Large intestine (tissue), 3 donors: ENCODE results near the gene ANKRD33. TPM values are rescaled to one million over a fixed set of nuclear protein-coding genes. Genes with fewer than 3 reads are reported as not detected.

ENCODE experiments used
- DNase-seq, 2 donors: peaks; one replicate each; pipeline versions ENCODE4 v3.0.0 to v3.0.0-alpha.2; 2013
- H3K27ac ChIP-seq: one replicate; pipeline ENCODE4 v1.5.1; 2013; ENCODE audit warnings: low read length
- H3K27me3 ChIP-seq: 2 replicates; pipeline ENCODE4 v1.6.1; 2013; ENCODE audit warnings: low read length; ENCODE audit not compliant: control insufficient read depth, insufficient read depth
- H3K36me3 ChIP-seq: 2 replicates; pipeline ENCODE4 v1.6.1; 2013; ENCODE audit warnings: low read length; ENCODE audit not compliant: control insufficient read depth, insufficient read depth
- H3K4me1 ChIP-seq: one replicate; pipeline ENCODE4 v1.6.1; 2013; ENCODE audit warnings: low read length; ENCODE audit not compliant: control insufficient read depth, insufficient read depth
- H3K4me3 ChIP-seq: one replicate; pipeline ENCODE4 v1.5.1; 2013; ENCODE audit warnings: low read length
- H3K9me3 ChIP-seq: one replicate; pipeline ENCODE4 v1.6.1; 2013; ENCODE audit warnings: mild to moderate bottlenecking, low read depth, low read length, moderate library complexity; ENCODE audit not compliant: control insufficient read depth
- WGBS: methylation state at CpG from one replicate; pipeline ENCODE4 v1.1.5; 2013; ENCODE audit warnings: low lambda C conversion rate; ENCODE audit not compliant: insufficient coverage; 5-methylcytosine and 5-hydroxymethylcytosine counted together
- polyA plus RNA-seq: library from polyadenylated mRNA; unstranded; fragments of 120-200 nt; gene quantifications from one replicate; pipeline ENCODE4 v1.2.1, GENCODE V29; 2013

The ANKRD33 gene
- polyA plus RNA-seq, 1 donor, result 0.06 TPM

- no CpG with 5 or more reads among the region's 67 CpGs for WGBS
- Histone ChIP-seq H3K9me3 (peaks cover 2% of the 10 kb centered on the region), H3K36me3 (no peaks in the 10 kb centered on the region), H3K27ac (no peak overlapping the region), H3K4me1 (peaks cover 32% of the 10 kb centered on the region), H3K4me3 (peak overlapping the region; percentile 36), H3K27me3 (peaks cover 23% of the 10 kb centered on the region)
- peak in 1 of 2 donors; percentile 68 for DNase-seq
Observed at GRCh38 chr12:51868821-51869495, 18.9 kb upstream of the ANKRD33 start.

DNA sequence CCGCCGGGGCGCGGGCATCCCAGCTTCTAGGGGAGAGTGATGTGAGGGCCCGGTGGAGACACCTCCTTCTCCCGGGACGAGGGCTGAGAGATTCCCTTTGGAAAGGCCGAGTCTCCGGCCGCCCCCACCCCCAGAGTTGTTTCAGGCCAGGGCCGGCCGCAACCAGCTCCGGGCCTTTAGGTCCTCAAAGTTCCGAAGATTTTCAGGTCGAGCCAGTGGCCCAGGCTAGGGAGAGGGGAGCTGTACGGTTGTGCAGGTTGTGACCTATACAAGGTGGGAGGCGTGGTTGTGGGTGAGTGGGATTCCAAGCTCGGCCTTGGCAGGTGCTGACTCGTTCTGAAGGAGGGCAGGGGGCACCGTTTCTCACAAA is 18.4 kb upstream of the ANKRD33 start:
- no peak for DNase-seq
- no CpG with 5 or more reads among the region's 20 CpGs for WGBS
- H3K27ac ChIP-seq, result no peak overlapping the region
- H3K4me3 ChIP-seq, result no peak overlapping the region
- peaks cover 23% of the 10 kb centered on the region for H3K27me3 ChIP-seq
- H3K36me3 ChIP-seq, result no peaks in the 10 kb centered on the region
- no peaks in the 10 kb centered on the region for H3K9me3 ChIP-seq
- peaks cover 27% of the 10 kb centered on the region for H3K4me1 ChIP-seq

- Histone ChIP-seq H3K27ac (no peak overlapping the region), H3K36me3 (no peaks in the 10 kb centered on the region), H3K27me3 (peaks cover 23% of the 10 kb centered on the region), H3K9me3 (no peaks in the 10 kb centered on the region), H3K4me3 (no peak overlapping the region), H3K4me1 (peaks cover 23% of the 10 kb centered on the region)
- 100% methylated on average over 1 of the region's 3 CpGs for WGBS
- DNase-seq, result no peak
Observed at GRCh38 chr12:51869931-51870330, 18.0 kb upstream of the ANKRD33 start.

DNA sequence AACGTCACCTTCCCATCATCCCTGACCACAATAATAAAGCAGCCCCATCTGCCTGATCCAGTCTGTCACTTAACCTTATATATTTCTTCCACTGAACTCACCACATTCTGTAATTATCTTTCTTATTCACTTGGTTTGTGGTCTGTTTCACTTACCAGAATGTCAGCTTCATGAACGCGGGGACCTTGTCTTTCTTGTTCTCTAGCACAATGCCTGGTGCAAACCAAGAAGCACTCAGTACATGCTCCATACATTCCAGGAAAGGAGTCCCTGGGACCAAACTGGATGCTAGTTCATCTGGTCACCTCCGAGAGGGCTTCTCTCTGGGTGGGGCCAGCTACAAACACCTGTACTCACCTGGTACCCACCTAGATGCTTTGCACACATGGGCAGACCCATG is 17.4 kb upstream of the ANKRD33 start:
- no peak for DNase-seq
- Histone ChIP-seq H3K27ac (no peak overlapping the region), H3K9me3 (no peaks in the 10 kb centered on the region), H3K27me3 (peaks cover 23% of the 10 kb centered on the region), H3K4me3 (no peak overlapping the region), H3K36me3 (no peaks in the 10 kb centered on the region), H3K4me1 (peaks cover 17% of the 10 kb centered on the region)
- no CpG with 5 or more reads among the region's 4 CpGs for WGBS

DNA sequence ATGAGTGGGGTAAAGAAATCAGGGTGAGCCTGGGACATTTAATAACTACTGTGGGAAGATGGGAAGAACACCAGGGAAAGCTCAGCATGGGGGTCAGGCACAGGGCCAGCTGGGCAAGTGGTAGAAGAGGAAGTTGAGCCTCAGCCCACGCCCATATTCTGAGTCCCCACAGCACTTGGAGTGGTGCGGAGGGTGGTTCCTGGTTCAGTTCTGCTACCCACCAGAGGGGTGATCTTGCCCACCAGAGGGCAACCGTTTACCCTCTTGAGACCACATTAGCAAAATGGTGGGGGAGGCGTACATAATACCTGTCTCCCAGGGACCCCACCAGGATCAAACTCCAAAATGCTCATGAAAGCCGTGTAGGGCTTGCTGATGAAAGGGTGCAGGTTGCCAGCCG is 16.8 kb upstream of the ANKRD33 start:
- Histone ChIP-seq H3K36me3 (no peaks in the 10 kb centered on the region), H3K27me3 (peaks cover 23% of the 10 kb centered on the region), H3K9me3 (no peaks in the 10 kb centered on the region), H3K4me1 (peaks cover 11% of the 10 kb centered on the region), H3K27ac (no peak overlapping the region), H3K4me3 (no peak overlapping the region)
- DNase-seq, result no peak
- no CpG with 5 or more reads among the region's 6 CpGs for WGBS

- no peaks in the 10 kb centered on the region for H3K9me3 ChIP-seq
- no peak overlapping the region for H3K4me3 ChIP-seq
- peaks cover 23% of the 10 kb centered on the region for H3K27me3 ChIP-seq
- DNase-seq, result no peak
- peaks cover 8% of the 10 kb centered on the region for H3K4me1 ChIP-seq
- no peaks in the 10 kb centered on the region for H3K36me3 ChIP-seq
- WGBS, result no CpG with 5 or more reads among the region's 17 CpGs
- no peak overlapping the region for H3K27ac ChIP-seq
Observed at GRCh38 chr12:51871918-51872688, 15.8 kb upstream of the ANKRD33 start.

- Histone ChIP-seq H3K9me3 (no peaks in the 10 kb centered on the region), H3K27me3 (peaks cover 23% of the 10 kb centered on the region), H3K27ac (no peak overlapping the region), H3K4me3 (no peak overlapping the region), H3K36me3 (no peaks in the 10 kb centered on the region), H3K4me1 (peaks cover 8% of the 10 kb centered on the region)
- no peak for DNase-seq
- WGBS, result 100% methylated on average over 1 of the region's 3 CpGs
Observed at GRCh38 chr12:51872689-51872981, 15.3 kb upstream of the ANKRD33 start.

GRCh38 chr12:51873251-51873994 is 14.5 kb upstream of the ANKRD33 start:
- WGBS, result no CpG with 5 or more reads among the region's 8 CpGs

GRCh38 chr12:51874000-51874399 is 13.9 kb upstream of the ANKRD33 start:
- H3K36me3 ChIP-seq, result no peaks in the 10 kb centered on the region
- no peak overlapping the region for H3K4me3 ChIP-seq
- peaks cover 12% of the 10 kb centered on the region for H3K27me3 ChIP-seq
- H3K27ac ChIP-seq, result no peak overlapping the region
- no peak for DNase-seq
- peaks cover 2% of the 10 kb centered on the region for H3K4me1 ChIP-seq
- 88% methylated on average over 1 of the region's 8 CpGs for WGBS
- H3K9me3 ChIP-seq, result no peaks in the 10 kb centered on the region

More at GRCh38 chr12:51873251-51873994, 14.5 kb upstream of the ANKRD33 start:
- Histone ChIP-seq H3K9me3 (no peaks in the 10 kb centered on the region), H3K27me3 (peaks cover 18% of the 10 kb centered on the region), H3K36me3 (no peaks in the 10 kb centered on the region), H3K4me1 (peaks cover 8% of the 10 kb centered on the region), H3K27ac (no peak overlapping the region), H3K4me3 (no peak overlapping the region)
- no peak for DNase-seq

GRCh38 chr12:51874486-51874885 is 13.4 kb upstream of the ANKRD33 start:
- no peak overlapping the region for H3K4me3 ChIP-seq
- no peaks in the 10 kb centered on the region for H3K36me3 ChIP-seq
- H3K4me1 ChIP-seq, result no peaks in the 10 kb centered on the region
- H3K27ac ChIP-seq, result no peak overlapping the region
- no CpG with 5 or more reads among the region's 4 CpGs for WGBS
- peaks cover 8% of the 10 kb centered on the region for H3K27me3 ChIP-seq
- no peak for DNase-seq
- no peaks in the 10 kb centered on the region for H3K9me3 ChIP-seq
